ENCODE measurements around the gene PASK. TPM values are rescaled to one million over a fixed set of nuclear protein-coding genes. Genes with fewer than 3 reads are reported as not detected.

PASK gene
- total and polyA plus RNA-seq, 2 donors (not counting 1 experiment from before 2014, with no cell fraction given), result 48.2 to 144 TPM

DNA sequence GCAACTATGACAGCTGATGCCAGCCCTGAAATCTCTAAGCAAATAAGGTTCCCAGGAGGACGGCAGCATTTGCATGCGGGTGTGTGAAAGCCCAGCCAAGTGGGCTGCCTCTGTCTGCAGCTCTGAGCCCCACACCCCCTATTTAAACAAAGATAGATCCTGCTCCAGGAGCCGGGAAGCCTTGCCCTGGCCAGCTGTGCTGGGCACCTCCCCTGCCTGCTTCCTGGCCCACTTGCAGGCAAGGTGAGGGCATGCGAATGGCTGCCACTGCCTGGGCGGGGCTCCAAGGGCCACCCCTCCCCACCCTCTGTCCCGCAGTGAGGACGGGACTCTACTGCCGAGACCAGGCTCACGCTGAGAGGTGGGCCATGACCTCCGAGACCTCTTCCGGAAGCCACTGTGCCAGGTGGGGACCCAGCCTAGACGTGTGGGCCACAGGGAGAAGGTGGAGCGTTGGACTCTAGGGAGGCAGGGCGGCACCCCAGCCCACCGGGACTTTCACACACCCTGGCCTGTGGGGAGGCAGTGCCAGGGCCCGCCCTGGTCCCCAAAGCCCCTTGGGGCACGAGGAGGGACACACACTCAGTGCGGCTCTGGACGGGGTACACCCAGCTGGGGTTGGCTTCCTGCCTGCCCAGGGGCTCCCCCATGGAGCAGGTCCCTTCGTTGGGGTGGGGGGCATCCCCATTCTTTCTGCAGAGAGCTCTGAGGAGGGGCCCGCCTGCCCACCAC, 39.3 kb upstream of the PASK start, which contains the start of gene ANO7:
Gene ANO7, plus strand, starts transcription at position 317 of the 732 bp plus-strand sequence. CDS start 1,387 bp downstream, outside the sequence.
- no peak within 1 kb of the TSS for H3K27ac ChIP-seq (ENCODE audit: low read length in 2 of 2)
- peak within 1 kb of the TSS in 3 of 5 experiments; percentile 5 to 36 (median 18) for H3K4me3 ChIP-seq (ENCODE audit: control extremely low read depth in 1 of 5, extremely low read depth in 1 of 5, insufficient read depth in 1 of 5, low read depth in 2 of 5, low read length in 4 of 5)
- no peaks in the 10 kb centered on the region for H3K27me3 ChIP-seq (replicated peaks in 1 of 4; ENCODE audit: control extremely low read depth in 1 of 4, control insufficient read depth in 3 of 4, insufficient read depth in 4 of 4, low read length in 3 of 4)
- peaks cover 0 to 12% of the 10 kb centered on the region in 2 donors for H3K4me1 ChIP-seq (ENCODE audit: control insufficient read depth in 2 of 2, insufficient read depth in 2 of 2, low read length in 2 of 2)
- peaks cover 0 to 3% (median 0%) of the 10 kb centered on the region in 3 donors for H3K9me3 ChIP-seq (ENCODE audit: control extremely low read depth in 1 of 3, control insufficient read depth in 2 of 3, insufficient read depth in 1 of 3, low read length in 2 of 3)
- intact Hi-C loops (cut with micrococcal nuclease), result no loop called here
- ATAC-seq (ENCODE audit: low read depth), result peak; percentile 45
- peaks cover 7% of the 10 kb centered on the region for H3K4me1 Mint-ChIP-seq
- H4K20me1 ChIP-seq (ENCODE audit: control insufficient read depth, insufficient read depth, low read length, poor library complexity, severe bottlenecking), result no peaks in the 10 kb centered on the region
- peak within 1 kb of the TSS; percentile 26 for H3K9ac ChIP-seq (ENCODE audit: low read length)
- DNase-seq, result no peak
- no peaks in the 10 kb centered on the region for H3K36me3 ChIP-seq (replicated peaks in 1 of 2; ENCODE audit: control extremely low read depth in 1 of 2, control insufficient read depth in 1 of 2, extremely low read depth in 1 of 2, insufficient read depth in 2 of 2, low read length in 1 of 2)
- ChIA-PET CTCF (interaction anchor here (1.7 kb wide), 1 partner anchor 205 kb away, joined by 5 read pairs; no protein-coding TSS in a partner anchor), POLR2A (no interaction called here)
- peak within 1 kb of the TSS; percentile 32 for H2AFZ ChIP-seq (ENCODE audit: insufficient read depth, low read depth, low read length, poor library complexity, severe bottlenecking)
- no peaks in the 10 kb centered on the region for H3K9me3 Mint-ChIP-seq (ENCODE audit: insufficient read depth)
- WGBS (ENCODE audit: insufficient coverage), result 71% methylated on average over 19 of the region's 21 CpGs
- peak within 1 kb of the TSS; percentile 48 for H3K4me2 ChIP-seq (replicated peaks; ENCODE audit: low read depth, low read length, poor library complexity, severe bottlenecking)
- H3K4me3 Mint-ChIP-seq, result peak within 1 kb of the TSS; percentile 64
- H3K27ac Mint-ChIP-seq, result no peak within 1 kb of the TSS
- TF ChIP-seq EZH2 (IDR thresholded peaks at IDR 0.05; ENCODE audit: borderline replicate concordance, insufficient read depth, low read depth, low read length, poor library complexity, severe bottlenecking), result no peak
- TF ChIP-seq, protein P1, sequence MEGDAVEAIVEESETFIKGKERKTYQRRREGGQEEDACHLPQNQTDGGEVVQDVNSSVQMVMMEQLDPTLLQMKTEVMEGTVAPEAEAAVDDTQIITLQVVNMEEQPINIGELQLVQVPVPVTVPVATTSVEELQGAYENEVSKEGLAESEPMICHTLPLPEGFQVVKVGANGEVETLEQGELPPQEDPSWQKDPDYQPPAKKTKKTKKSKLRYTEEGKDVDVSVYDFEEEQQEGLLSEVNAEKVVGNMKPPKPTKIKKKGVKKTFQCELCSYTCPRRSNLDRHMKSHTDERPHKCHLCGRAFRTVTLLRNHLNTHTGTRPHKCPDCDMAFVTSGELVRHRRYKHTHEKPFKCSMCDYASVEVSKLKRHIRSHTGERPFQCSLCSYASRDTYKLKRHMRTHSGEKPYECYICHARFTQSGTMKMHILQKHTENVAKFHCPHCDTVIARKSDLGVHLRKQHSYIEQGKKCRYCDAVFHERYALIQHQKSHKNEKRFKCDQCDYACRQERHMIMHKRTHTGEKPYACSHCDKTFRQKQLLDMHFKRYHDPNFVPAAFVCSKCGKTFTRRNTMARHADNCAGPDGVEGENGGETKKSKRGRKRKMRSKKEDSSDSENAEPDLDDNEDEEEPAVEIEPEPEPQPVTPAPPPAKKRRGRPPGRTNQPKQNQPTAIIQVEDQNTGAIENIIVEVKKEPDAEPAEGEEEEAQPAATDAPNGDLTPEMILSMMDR (IDR thresholded peaks at IDR 0.05), result no peak
- no peaks in the 10 kb centered on the region for H3K27me3 Mint-ChIP-seq
- no peaks in the 10 kb centered on the region for H3K79me2 ChIP-seq (ENCODE audit: control insufficient read depth, insufficient read depth, low read length)

- Histone ChIP-seq H4K20me1 (ENCODE audit: control insufficient read depth, insufficient read depth, low read length, poor library complexity, severe bottlenecking) (no peaks in the 10 kb centered on the region), H3K9ac (ENCODE audit: low read length) (peak overlapping the region; percentile 26), H3K27me3 (replicated peaks in 1 of 4; ENCODE audit: control extremely low read depth in 1 of 4, control insufficient read depth in 3 of 4, insufficient read depth in 4 of 4, low read length in 3 of 4) (no peaks in the 10 kb centered on the region), H3K4me2 (replicated peaks; ENCODE audit: low read depth, low read length, poor library complexity, severe bottlenecking) (peak overlapping the region; percentile 48), H3K79me2 (ENCODE audit: control insufficient read depth, insufficient read depth, low read length) (no peaks in the 10 kb centered on the region), H3K27ac (ENCODE audit: low read length in 2 of 2) (no peak overlapping the region), H3K9me3 (ENCODE audit: control extremely low read depth in 1 of 3, control insufficient read depth in 2 of 3, insufficient read depth in 1 of 3, low read length in 2 of 3) (peaks cover 0 to 3% (median 0%) of the 10 kb centered on the region in 3 donors), H3K4me3 (ENCODE audit: control extremely low read depth in 1 of 5, extremely low read depth in 1 of 5, insufficient read depth in 1 of 5, low read depth in 2 of 5, low read length in 4 of 5) (peak overlapping the region in 2 of 5 experiments; percentile 5 to 36), H2AFZ (ENCODE audit: insufficient read depth, low read depth, low read length, poor library complexity, severe bottlenecking) (peak overlapping the region; percentile 32), H3K4me1 (ENCODE audit: control insufficient read depth in 2 of 2, insufficient read depth in 2 of 2, low read length in 2 of 2) (peaks cover 0 to 12% of the 10 kb centered on the region in 2 donors), H3K36me3 (replicated peaks in 1 of 2; ENCODE audit: control extremely low read depth in 1 of 2, control insufficient read depth in 1 of 2, extremely low read depth in 1 of 2, insufficient read depth in 2 of 2, low read length in 1 of 2) (no peaks in the 10 kb centered on the region)
- Mint-ChIP-seq H3K27me3 (no peaks in the 10 kb centered on the region), H3K4me1 (peaks cover 7% of the 10 kb centered on the region), H3K9me3 (ENCODE audit: insufficient read depth) (no peaks in the 10 kb centered on the region), H3K4me3 (peak overlapping the region; percentile 64), H3K27ac (no peak overlapping the region)
- POLR2A ChIA-PET, result no interaction called here
- intact Hi-C loops (cut with micrococcal nuclease), result no loop called here
- CTCF ChIA-PET, result interaction anchor here (1.7 kb wide), 1 partner anchor 204 kb away, joined by 5 read pairs; no protein-coding TSS in a partner anchor
- ATAC-seq (ENCODE audit: low read depth), result no peak
- no peak for DNase-seq
- no peak for TF ChIP-seq EZH2 (IDR thresholded peaks at IDR 0.05; ENCODE audit: borderline replicate concordance, insufficient read depth, low read depth, low read length, poor library complexity, severe bottlenecking)
- TF ChIP-seq, protein P1 (IDR thresholded peaks at IDR 0.05), result no peak
- 68% methylated on average over 2 of the region's 4 CpGs for WGBS (ENCODE audit: insufficient coverage)
Measured at GRCh38 chr2:241187918-241188234, 38.6 kb upstream of the PASK start.

All from B cell (primary cell).